Prostate gland (tissue), 2 donors: ENCODE data around the gene RNASEL. TPM values are rescaled to one million over a fixed set of nuclear protein-coding genes. Genes with fewer than 3 reads are reported as not detected.

Source experiments
- DNase-seq: peaks from one replicate; pipeline ENCODE4 v3.0.0-alpha.2; 2019; ENCODE audit warnings: low spot score
- H3K27ac ChIP-seq, 2 donors: fragments of 200-600 bp; sonication (generic); 2 replicates each; pipeline ENCODE4 v1.5.1; 2017 to 2019
- H3K27me3 ChIP-seq: fragments of 200-600 bp; sonication (generic); replicated peaks from 2 replicates; pipeline ENCODE4 v1.5.1; 2019; ENCODE audit not compliant: insufficient read depth
- H3K36me3 ChIP-seq, 2 donors: fragments of 200-600 bp; sonication (generic); 1 replicate in 1 of 2; 2 replicates in 1 of 2; pipeline versions ENCODE4 v1.5.1 to v1.8.1; 2017 to 2019
- H3K4me1 ChIP-seq: fragments of 200-600 bp; sonication (generic); replicated peaks from 2 replicates; pipeline ENCODE4 v1.5.1; 2019
- H3K4me3 ChIP-seq, 2 donors: fragments of 200-600 bp; sonication (generic); 2 replicates each; pipeline ENCODE4 v1.5.1; 2017 to 2019
- H3K9me3 ChIP-seq: fragments of 200-600 bp; sonication (generic); 2 replicates; pipeline ENCODE4 v1.5.1; 2017
- POLR2A ChIP-seq: fragments of 450-650 bp; IDR thresholded peaks from one replicate; pipeline ENCODE4 v1.6.1; 2016; ENCODE audit warnings: antibody characterized with exemption, mild to moderate bottlenecking
- POLR2AphosphoS5 ChIP-seq: sonication (generic); formaldehyde crosslinking; IDR thresholded peaks from one replicate; pipeline ENCODE4 v1.6.1; 2017; ENCODE audit warnings: antibody characterized with exemption
- WGBS: methylation state at CpG from one replicate; pipeline ENCODE4 v1.1.5; 2018; 5-methylcytosine and 5-hydroxymethylcytosine counted together
- intact Hi-C: fragments of 100-400 bp; cut with DNase I; formaldehyde crosslinking; loops from one replicate; pipeline ENCODE4 v1.14.2; 2022
- total RNA-seq, 2 donors: library from RNA; depleted of rRNA; stranded (reverse); fragments of >200 nt; gene quantifications; one replicate each; pipeline ENCODE4 v1.1.0, GENCODE V29; 2016
- TF ChIP-seq, protein P1 (sequence below), 4 experiments: fragments of 200-600 bp in 2 of 4; fragments of 450-650 bp in 2 of 4; sonication (generic) in 2 of 4; IDR thresholded peaks; 1 replicate in 3 of 4; 2 replicates in 1 of 4; pipeline ENCODE4 v1.5.1; 2016 to 2019; ENCODE audit warnings: antibody characterized with exemption in 4 of 4, mild to moderate bottlenecking in 2 of 4, moderate library complexity in 2 of 4

The RNASEL gene
- total RNA-seq, 2 donors from 2014 or later: 7.6 to 10.7 TPM

DNA sequence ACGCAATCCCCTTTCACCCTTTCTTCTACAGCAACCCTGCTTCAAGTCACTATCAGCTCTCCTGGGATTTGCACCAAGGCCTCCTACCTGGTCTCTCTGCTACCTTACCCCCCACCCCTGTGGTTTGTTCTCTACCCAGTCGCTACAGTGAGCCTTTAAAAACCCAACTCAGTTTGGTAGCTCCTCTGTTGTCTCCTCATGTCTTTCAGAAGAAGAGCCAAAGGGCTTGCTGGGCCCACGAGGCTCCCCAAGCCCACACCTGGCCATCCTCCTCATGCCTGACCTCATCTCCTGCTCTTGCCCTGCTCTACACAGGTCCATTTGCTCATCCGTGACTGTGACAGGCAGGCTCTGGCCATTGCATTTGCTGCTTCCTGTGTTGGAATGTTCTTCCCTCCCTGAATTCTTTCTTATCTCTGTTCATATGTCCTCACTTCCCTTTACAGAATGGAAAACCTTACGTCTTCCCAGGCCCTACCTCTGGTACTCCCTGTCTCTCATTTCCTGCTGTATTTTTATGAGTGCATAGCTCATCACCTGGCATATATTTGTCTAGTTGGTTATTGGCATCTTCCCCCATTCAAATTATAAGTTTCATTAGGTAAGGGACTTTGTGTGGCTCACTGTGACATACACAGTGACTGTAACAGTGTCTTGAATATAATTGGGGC is 11.8 kb upstream of the RNASEL start:
- H3K27me3 ChIP-seq: no peaks in the 10 kb centered on the region
- H3K36me3 ChIP-seq: no peaks in the 10 kb centered on the region
- H3K27ac ChIP-seq: no peak overlapping the region
- no peaks in the 10 kb centered on the region for H3K4me1 ChIP-seq
- H3K4me3 ChIP-seq: no peak overlapping the region
- DNase-seq: no peak
- TF ChIP-seq POLR2AphosphoS5 (no peak), POLR2A (no peak)
- TF ChIP-seq, protein P1, sequence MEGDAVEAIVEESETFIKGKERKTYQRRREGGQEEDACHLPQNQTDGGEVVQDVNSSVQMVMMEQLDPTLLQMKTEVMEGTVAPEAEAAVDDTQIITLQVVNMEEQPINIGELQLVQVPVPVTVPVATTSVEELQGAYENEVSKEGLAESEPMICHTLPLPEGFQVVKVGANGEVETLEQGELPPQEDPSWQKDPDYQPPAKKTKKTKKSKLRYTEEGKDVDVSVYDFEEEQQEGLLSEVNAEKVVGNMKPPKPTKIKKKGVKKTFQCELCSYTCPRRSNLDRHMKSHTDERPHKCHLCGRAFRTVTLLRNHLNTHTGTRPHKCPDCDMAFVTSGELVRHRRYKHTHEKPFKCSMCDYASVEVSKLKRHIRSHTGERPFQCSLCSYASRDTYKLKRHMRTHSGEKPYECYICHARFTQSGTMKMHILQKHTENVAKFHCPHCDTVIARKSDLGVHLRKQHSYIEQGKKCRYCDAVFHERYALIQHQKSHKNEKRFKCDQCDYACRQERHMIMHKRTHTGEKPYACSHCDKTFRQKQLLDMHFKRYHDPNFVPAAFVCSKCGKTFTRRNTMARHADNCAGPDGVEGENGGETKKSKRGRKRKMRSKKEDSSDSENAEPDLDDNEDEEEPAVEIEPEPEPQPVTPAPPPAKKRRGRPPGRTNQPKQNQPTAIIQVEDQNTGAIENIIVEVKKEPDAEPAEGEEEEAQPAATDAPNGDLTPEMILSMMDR (IDR thresholded peaks at IDR 0.05): no peak
- WGBS: 73% methylated on average over 5 of the region's 5 CpGs
- no peaks in the 10 kb centered on the region for H3K9me3 ChIP-seq
- intact Hi-C loops: loop anchor here (1.0 kb wide), 1 partner anchor 182 kb away; no protein-coding TSS in a partner anchor

DNA sequence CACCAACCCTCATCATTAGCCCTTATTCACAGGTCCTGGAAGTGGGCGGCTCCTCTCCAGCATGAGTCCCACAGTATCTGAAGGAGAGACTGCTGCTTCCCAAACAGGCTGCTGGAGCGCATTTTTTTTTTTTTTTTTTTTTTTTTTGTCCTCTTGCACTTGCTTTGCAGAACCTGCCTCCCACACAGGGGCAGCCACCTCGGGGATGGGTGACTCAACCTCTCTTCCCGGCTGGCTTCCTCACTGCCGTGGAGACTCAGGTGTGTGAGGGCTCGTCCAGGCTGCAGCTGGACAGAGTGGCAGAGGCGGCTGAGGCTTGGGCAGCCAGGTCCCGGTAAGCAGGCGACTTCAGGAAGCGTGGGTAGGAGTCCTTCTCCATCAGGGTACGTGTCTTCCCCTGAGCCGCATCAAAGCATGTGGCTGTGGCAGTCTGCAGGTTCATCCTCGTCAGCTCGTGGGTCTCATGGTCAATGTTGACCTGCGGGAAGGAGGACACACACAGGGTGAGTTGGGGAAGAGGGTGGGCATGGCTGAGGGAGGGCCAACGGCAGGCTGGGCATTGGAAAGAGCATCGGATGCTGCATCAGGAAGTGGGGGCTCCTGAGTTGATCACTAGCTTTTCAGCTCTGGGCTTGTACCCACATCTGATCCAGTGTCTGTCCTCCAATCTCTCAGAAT is 11.1 kb upstream of the RNASEL start:
- Histone ChIP-seq H3K9me3 (no peaks in the 10 kb centered on the region), H3K4me1 (no peaks in the 10 kb centered on the region), H3K27ac (no peak overlapping the region), H3K27me3 (no peaks in the 10 kb centered on the region), H3K36me3 (no peaks in the 10 kb centered on the region), H3K4me3 (no peak overlapping the region)
- intact Hi-C loops: no loop called here
- no peak for DNase-seq
- WGBS: 86% methylated on average over 15 of the region's 17 CpGs
- TF ChIP-seq POLR2A: no peak
- TF ChIP-seq, protein P1 (IDR thresholded peaks at IDR 0.05): no peak
- no peak for TF ChIP-seq POLR2AphosphoS5

DNA sequence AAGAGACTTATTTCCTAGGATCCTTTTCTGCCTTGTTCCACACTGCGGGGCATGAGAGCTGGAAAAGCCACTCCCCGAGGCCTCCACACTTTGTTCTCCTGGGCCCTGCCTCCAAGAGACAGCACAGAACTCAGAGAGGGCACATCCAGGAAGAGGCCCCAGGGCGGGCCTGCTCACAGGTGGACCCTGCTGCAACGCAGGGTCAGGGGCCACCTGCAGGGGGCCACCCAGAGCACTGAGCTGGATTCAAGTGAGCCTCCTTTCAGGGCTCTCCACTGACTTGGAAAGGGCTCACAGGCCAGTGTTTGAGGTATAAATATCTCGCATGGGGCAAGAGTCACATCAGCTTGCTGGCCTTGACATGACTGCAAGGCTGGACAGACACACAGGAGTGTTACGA is 10.3 kb upstream of the RNASEL start:
- Histone ChIP-seq H3K4me3 (no peak overlapping the region), H3K27me3 (no peaks in the 10 kb centered on the region), H3K4me1 (no peaks in the 10 kb centered on the region), H3K27ac (no peak overlapping the region), H3K36me3 (no peaks in the 10 kb centered on the region), H3K9me3 (no peaks in the 10 kb centered on the region)
- no peak for DNase-seq
- TF ChIP-seq, protein P1 (IDR thresholded peaks at IDR 0.05): no peak
- TF ChIP-seq POLR2AphosphoS5 (no peak), POLR2A (no peak)
- 88% methylated on average over 6 of the region's 6 CpGs for WGBS
- intact Hi-C loops: loop anchor here (10.0 kb wide), 1 partner anchor 205 kb away; the partner anchor contains the start of gene GLUL

DNA sequence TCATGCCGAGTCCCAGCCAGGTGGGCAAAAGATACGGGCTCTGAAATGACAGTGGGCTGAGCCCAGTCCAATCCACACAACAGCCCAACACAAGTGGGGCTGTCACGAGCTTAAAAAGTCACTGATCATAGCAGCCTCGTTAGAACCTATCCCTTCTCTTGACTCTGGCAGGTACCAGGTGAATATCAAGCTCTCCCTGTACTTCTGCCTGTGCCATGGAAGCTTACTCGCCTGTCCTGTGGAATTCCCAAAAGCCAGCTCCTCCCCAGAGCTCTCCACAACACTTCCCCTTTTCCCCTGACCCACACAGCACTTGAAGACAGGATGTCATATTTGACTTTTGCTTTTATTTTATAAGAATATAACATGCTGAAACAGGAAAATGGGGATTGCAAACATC is 9.2 kb upstream of the RNASEL start:
- WGBS: 75% methylated on average over 5 of the region's 5 CpGs
- H3K27ac ChIP-seq: no peak overlapping the region
- intact Hi-C loops: loop anchor here (10.0 kb wide), 1 partner anchor 203 kb away; the partner anchor contains the start of gene GLUL
- TF ChIP-seq, protein P1 (IDR thresholded peaks at IDR 0.05): no peak
- TF ChIP-seq POLR2AphosphoS5: no peak
- no peaks in the 10 kb centered on the region for H3K4me1 ChIP-seq
- no peak for DNase-seq
- H3K36me3 ChIP-seq: no peaks in the 10 kb centered on the region
- H3K27me3 ChIP-seq: no peaks in the 10 kb centered on the region
- no peaks in the 10 kb centered on the region for H3K9me3 ChIP-seq
- H3K4me3 ChIP-seq: no peak overlapping the region
